GM15510 (cell line): Measurements from ENCODE around the gene NFIA.

Experiments
- POLR2A ChIP-seq: IDR thresholded peaks from 3 replicates; pipeline ENCODE4 v1.6.1; 2011; ENCODE audit warnings: borderline replicate concordance; ENCODE audit not compliant: insufficient read length; ENCODE audit errors: extremely low read depth

The NFIA gene

DNA sequence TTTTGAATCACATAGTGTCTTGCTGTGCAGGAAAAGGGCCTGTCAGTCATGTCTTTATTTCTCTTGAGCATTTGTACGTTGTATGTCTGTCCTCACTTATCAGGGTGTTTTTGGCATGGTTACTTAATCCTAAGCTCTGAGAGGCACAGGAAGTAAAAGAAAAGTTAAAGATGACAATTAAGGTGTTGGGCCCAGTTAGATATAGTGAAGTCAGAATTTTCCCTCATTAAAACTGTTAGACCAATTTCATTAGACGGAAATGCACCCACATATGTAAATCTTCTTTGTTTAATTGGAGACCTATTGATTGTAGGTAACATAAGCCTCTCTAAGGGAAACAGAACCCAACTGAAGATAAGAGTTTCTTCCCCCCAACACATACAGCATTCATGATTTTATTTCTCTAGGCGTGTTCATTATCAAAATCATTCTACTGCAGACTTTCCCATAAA, 21.9 kb downstream of the NFIA start:
- no peak for TF ChIP-seq POLR2A

DNA sequence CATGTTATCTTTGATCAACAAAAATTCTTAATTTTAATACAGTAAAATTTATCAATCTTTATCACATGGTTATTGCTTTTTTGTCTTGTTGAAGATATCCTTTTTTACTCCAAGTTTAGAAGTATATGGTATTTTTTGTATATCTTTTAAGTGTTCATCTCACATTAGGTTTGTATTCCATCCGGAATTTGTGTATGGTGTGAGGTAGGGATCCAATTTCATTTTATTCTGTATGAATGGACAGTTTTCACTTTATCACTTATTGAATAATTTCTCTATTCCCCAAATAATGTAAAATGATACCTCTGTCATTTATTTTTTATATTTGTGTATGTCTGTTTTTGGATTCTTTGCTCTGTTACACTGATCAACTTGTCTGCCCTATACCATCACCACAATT, 25.3 kb downstream of the NFIA start:
- TF ChIP-seq POLR2A, result no peak

DNA sequence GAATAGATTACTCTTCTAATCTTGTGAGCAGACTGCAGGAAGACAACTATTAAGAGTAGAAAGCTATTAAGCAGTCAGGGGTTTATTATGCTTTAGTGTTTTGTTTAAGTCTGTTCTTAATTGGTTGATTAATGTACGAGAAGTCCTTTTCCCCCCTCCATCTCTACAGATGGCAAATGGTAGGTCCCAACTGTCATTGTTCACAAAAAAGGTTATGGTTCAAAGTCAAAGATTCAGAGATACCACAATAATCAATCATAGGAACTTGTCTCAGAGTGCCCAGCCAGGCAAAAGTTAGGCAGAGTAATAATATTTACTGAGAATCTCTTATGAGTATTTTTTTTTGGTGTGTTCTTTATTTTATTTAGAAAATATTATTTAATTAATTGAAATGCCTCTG, 26.8 kb downstream of the NFIA start:
- TF ChIP-seq POLR2A, result no peak

DNA sequence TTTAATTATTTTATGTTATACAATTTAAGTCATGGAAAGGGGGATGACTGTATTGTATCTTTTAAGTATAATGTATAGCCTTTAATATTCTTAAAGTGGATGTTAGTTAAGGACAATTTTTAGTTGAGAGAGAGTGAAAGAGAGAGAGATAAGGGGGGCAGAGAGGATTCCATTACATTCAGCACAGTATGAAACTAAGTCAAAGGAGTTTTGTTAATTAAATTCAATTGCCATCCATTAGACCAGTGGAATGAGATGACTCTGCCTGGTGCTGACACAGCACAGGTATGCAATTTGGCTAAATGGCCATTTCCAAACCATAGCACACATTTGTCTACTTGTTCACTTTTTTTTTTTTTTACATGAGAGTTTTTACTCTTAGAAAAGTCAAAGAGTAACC, 27.5 kb downstream of the NFIA start:
- no peak for TF ChIP-seq POLR2A

DNA sequence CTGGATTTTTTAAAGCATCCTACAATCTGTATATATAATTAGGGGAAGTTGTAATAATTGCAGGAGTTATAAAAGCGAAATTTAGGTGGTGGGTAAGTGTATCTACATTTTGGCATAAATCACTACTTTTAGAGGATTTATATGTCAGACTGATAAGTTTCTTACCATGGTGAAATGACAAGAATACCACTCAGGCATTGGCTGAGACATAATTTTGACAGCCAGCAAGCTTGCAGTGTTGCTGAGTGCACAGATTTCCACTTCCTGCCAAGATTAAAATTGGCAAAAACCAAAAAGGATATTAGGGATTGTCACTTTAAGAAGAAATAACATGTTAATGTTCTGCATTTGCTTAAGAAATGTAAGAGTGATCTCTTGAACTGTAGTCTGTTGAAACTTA, 28.2 kb downstream of the NFIA start:
- TF ChIP-seq POLR2A, result no peak

DNA sequence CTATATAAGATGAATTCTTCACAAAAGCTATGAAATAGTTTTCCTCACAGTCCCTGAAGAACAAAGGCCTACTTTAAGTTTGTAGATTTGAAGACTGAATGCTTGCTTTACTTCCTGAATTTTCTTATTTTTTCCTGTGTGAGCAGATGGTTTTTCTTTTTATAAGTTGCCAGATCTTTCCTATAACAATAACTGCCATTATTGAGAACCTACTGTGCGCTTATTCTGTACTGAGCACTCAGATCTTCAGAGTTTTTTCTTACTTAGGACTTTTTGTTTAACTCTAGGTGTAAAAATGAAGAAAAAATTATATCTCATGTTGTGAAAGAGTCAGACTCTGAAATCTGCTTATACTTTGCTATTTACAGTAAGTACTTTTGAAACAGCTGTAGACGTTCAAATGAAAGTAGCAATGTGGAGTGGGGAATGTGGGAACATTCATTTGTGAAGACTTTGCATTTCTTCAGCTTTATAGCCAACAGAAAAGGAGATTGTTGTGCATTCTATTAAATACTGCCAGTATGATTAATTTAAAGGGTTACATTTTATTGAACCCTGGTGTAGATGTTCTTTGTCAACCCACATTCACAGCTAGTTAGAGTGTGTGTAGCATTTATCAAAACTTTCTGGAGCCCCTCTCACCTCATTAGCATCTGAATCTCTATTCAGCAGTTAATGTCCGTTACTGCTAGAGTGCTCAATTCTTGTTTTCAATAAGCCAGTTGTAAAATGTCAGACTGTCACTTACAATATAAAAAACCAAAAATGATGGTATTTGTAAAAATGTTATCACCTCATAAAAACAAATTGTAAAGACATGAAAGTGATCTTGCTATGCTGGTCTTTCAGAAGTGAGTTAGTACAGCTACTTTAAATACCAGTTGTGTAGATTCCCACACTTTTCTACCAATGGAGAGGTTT, 29.0 kb downstream of the NFIA start:
- TF ChIP-seq POLR2A, result no peak

DNA sequence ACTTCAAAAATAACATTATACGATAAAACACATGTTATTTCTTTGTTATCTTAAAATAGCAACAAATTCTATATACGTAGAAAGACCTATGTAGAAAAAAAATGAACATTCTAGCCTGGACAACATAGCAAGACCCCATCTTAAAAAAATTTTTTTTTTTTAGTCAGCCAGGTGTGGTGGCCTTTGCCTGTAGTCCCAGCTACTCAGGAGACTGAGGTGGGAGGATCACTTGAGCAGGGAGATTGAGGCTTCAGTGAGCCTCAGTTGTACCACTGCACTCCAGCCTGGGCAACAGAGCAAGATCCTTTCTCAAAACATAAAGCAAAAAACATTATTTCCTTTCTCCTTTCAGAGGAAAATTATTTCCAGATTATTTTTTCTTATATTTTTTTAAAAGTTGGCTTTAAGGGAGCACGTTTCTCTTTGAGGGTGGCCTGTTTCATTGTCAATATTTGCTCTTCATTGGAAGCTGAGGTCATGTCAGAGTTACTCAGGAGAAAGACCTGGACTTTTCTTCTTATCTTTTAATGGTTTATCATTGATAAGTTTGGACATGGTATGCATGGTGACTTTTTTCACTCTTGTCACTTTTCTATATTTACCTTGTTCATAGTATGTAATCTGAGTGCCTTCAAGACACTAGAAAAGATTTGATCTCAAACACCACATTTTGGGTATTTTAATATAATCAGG, 32.0 kb downstream of the NFIA start:
- no peak for TF ChIP-seq POLR2A

DNA sequence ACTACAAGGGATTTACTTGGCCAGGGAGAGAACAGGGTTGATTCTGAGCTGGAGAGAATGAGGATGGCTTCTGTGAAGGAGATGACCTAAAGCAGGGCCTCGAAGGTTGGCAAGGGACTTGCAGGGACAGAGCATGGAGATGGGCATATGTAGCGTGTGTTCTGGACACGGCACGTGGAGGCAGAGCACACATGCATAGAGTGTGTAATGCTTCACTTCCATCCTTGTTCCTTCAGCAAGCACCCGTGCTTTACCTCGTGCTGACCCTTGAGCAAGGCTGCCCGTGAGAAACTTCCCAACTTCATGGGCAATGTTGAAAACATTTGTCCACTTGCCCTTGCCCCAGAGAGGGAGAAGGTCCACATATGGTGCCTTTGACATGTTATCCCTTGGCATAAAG, 33.1 kb downstream of the NFIA start:
- TF ChIP-seq POLR2A, result no peak

DNA sequence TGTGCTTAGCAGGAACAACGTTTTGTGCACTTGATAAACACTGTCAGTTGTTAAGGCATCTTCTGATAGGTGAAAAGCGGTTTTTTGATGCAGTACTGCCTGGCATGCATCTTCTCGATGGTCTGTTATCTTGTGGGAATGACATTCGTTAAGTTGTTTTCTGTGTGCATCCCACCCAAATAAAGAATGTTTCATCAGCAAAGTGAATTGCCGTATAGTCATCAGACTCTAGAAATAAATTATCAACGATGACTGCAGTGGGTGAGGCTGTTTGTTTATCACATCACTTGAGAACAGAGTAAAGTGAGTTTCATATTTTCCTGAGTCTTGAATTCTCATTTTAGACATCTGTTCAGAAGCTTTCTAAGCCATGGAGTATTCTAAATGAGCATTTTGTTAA, 34.1 kb downstream of the NFIA start:
- TF ChIP-seq POLR2A, result no peak

DNA sequence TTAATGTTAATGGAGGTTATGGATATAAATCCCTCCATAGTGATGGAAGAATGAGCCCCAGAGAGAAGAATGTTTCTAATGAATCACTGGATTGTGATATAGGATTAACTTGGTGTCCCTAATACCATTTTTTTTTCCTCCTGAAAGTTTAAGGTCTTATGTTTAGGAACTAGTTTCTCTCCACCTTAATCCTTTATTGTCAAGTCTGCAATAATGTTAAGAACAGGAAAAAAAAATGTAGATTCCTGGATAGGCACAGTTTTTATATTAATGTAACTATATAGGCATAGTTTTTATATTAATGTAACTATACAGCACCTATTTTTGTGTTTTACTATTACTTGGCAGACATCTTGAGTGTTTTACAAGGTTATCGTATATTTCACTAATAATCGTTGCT, 34.9 kb downstream of the NFIA start:
- TF ChIP-seq POLR2A, result no peak

DNA sequence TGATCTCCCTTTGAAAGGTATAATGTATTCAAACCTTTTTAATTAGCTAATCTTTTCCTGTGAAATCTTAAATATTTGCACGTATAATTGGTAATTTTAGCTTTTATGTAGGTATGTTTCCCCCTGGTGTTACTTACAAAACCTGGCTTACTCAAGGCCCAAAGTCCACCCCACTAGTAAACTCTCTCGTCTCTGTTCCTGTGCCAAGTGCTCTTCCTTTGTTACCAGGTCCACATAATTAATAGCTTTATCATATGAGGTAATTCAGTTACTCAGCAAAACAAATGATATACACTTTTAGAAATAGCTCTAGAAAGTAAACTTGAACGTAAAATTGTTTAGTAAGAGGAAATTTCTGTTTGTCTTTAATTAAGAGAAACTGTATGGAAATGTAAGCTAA, 36.7 kb downstream of the NFIA start:
- TF ChIP-seq POLR2A, result no peak

DNA sequence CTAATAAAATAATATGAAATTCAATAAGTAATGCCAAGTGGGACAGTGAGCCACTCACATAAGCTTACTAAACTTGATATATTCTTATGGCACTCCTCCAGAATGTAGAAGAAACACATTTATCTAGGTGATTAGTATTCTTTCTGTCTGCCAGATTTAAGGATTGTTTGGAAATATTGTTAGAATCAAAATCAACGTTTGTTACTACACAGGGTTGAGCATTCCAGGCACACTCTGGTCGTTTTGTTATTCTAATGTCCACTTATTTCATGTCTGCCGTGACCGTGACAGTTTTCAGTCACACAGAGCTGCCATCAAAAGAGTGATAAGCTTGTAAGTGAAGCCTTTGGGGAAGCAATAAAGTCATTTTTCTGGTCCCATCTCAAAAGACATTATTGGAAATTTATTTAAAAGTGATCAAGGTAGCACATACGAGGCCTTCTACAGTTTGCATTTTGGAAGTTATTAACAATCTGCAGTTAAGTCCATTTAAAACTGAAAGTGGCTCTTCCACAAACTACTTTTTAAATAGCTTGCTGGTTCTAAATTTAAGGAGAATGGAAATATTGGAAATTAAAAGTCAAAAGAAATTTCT, 38.0 kb downstream of the NFIA start:
- TF ChIP-seq POLR2A, result no peak

DNA sequence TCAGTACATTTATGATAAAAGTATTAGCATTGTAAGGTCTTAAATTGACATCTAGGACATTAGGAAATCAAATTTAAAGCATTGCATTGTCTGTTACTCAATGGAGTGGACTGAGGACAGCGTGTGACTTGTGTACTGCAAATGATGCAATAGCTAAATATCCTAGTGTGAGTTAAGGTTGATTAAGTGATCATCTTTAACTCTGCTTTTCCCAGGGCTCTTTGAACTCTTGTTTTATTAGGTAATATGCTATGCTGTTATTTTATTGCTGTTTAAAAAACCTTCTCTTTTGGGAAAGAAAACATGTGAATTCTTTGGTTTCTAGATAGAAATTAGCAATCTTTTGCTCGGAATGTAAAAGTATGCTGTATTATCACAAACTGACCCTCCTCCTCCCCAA, 38.6 kb downstream of the NFIA start:
- no peak for TF ChIP-seq POLR2A

DNA sequence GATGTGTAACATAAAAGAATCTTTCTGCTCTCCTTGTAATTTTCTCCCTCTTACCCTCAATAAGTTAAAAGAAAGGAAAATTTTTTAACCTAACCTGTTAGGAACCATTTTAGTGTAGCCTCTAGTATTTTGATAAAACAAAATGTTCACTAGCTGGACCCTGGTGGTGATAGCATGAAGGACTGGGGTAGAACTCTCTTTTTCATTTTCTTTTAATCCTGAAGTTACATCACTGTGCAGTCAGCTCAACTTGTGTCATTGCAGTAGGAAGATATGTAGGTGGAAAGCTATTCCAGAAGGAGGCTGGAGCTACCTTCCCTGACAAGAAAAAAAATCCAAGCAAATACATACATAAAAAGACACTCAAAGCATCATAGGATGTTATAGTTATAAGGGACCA, 39.3 kb downstream of the NFIA start:
- no peak for TF ChIP-seq POLR2A

DNA sequence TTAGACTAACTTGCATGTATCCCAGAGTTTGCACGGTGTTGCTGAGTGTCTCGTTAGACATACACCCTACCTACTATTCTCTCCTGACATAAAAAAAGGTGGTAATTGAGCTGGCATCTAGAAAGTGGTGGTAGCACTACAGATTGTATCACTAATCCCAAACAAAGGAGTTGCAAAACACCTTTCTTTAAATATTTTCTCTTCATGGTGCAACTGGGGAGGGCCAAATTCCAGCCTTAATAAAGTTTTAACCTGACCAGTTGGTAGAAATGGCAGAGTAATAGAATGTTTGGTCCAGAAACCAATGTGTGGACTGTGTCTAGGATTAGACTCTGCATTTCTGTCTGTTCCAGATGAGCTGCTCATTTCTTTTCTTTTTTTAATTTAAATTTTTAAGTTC, 40.0 kb downstream of the NFIA start:
- no peak for TF ChIP-seq POLR2A

DNA sequence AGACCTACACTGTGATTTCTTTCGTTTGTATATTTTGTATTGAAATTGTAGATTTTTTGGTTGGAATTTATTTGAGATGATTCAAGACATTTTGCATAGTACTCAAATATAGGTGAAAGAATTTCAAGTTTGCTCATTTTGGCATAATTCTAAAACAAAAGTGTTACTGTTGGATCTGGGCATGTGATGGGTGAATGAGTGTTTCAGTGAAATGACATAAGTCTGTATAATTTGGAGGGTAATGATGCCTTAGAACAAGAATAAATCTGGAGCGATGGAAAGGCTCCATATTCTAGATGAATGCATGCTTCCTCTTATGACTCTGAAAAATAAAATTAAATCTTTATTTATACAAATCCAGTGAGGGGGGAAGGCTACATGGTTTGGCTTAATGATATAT, 41.0 kb downstream of the NFIA start:
- TF ChIP-seq POLR2A, result no peak

DNA sequence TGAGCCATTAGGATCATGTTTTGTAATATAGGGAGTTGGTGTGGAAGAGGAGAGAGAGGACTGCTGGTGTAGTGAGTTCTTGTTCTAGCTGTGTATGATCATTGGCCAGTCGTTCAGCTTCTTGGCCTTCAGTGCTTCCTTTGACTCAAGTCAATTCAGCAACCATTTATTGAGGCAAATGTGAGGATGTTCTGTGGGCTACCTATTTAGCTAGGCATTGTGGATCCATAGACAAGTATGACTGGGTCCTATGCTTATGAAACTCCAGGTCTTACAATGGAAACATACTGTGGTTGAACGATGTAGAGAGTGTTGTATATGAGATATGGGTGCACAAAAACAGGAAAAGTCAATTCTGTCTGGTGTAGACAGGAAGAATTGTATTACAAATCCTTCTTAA, 41.7 kb downstream of the NFIA start:
- TF ChIP-seq POLR2A, result no peak

DNA sequence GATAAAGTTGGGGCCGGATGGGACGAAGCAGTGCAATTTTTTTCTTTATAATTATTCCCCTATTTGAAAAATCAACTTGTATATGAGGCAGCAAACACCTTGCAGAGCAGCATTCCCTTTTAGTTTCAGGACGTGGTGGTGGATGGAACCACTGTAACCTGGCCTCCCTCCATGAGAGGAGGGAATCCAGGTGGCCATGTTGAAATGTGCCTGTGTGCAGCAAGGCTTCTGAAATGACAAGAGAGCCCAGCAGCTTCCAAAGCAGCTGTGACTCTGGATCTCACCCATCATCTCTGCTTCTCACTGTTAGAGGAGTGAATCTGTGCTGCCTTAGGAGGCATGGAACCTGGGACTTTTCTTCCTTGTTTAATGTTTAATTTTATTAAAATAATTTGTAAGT, 42.3 kb downstream of the NFIA start:
- TF ChIP-seq POLR2A, result no peak
